ENCODE results near the gene MAP3K6. TPM values are rescaled to one million over a fixed set of nuclear protein-coding genes. Genes with fewer than 3 reads are reported as not detected.

Gene MAP3K6
- total and polyA plus RNA-seq, 2 of the 13 experiments (the other 11 are each of a cell fraction or from before 2014, with no cell fraction given): 2.7 to 3.2 TPM

DNA sequence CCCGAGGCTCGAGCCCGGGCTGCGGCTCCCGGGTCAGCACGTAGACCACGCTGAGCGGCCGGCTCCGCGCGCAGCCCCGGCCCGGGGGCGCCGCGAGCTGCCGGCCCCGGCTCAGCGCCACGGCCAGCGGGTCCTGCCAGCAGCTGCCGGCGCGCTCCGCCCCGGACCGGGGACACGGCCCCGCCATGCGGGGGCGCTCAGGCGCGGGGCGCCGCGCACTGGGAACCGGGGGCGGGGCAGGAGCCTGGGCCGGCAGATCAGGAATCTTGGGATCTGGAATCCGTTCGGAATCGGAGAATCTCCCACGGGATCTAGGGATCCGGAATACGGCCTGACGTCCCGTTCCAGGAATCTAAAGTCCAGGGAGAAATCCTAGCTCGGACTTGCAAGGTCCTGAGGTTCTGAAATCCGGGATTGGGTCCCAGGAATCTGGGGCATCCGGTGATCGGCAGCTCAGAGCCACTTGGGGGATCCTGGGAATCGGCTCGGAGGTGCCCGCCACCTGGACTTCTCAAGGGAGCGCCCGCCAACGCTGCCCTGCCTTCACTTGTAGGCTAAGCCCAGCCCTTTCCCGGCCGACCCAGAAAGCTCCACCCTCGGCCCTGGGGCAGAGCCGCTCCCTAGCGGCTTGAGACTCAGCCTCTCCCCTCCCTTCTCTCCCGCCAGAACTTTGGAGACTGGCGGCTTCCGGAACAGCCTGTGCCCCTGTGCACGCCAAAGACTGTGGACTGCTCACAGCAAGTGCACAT lies at the start of gene MAP3K6 (continued):
- TF ChIP-seq ETV6 (CRISPR knock-in tag; conservative IDR thresholded peaks at IDR 0.05) (no peak), LBX2 (CRISPR knock-in tag; IDR thresholded peaks at IDR 0.05; ENCODE audit: borderline replicate concordance) (no peak), GABPA (IDR thresholded peaks at IDR 0.05; ENCODE audit: low read depth, low read length) (no peak; the same call in 1 of the 2 replicates), GABPA (CRISPR knock-in tag; IDR thresholded peaks at IDR 0.05; ENCODE audit: low read depth) (peak; percentile 42; the same call in 1 of the 2 replicates), ZNF180 (CRISPR knock-in tag; IDR thresholded peaks at IDR 0.05; ENCODE audit: borderline replicate concordance, low read depth) (no peak), TFE3 (CRISPR knock-in tag; IDR thresholded peaks at IDR 0.05) (0 out of 2 replicates have a peak, but pooled peaks have one; percentile 20), RBAK (CRISPR knock-in tag; IDR thresholded peaks at IDR 0.05) (no peak), AKAP8 (CRISPR knock-in tag; IDR thresholded peaks at IDR 0.05) (peak; percentile 33; the same call in 1 of the 2 replicates), ZNF564 (CRISPR knock-in tag; IDR thresholded peaks at IDR 0.05) (no peak), GATA4 (IDR thresholded peaks at IDR 0.05; ENCODE audit: borderline replicate concordance, low read depth) (no peak), ZNF567 (CRISPR knock-in tag; IDR thresholded peaks at IDR 0.05; ENCODE audit: borderline replicate concordance) (no peak), SAP130 (CRISPR knock-in tag; IDR thresholded peaks at IDR 0.05; ENCODE audit: low read depth) (peak; percentile 54; the same call in 1 of the 2 replicates), GATAD2A (CRISPR knock-in tag; IDR thresholded peaks at IDR 0.05) (no peak), NAIF1 (CRISPR knock-in tag; IDR thresholded peaks at IDR 0.05; ENCODE audit: borderline replicate concordance) (0 out of 2 replicates have a peak, but pooled peaks have one; percentile 31), TBP (CRISPR knock-in tag; IDR thresholded peaks at IDR 0.05) (no peak), MYC (CRISPR knock-in tag; IDR thresholded peaks at IDR 0.05; ENCODE audit: borderline replicate concordance) (0 out of 2 replicates have a peak, but pooled peaks have one; percentile 31), ZNF619 (CRISPR knock-in tag; IDR thresholded peaks at IDR 0.05) (no peak), ETV5 (CRISPR knock-in tag; IDR thresholded peaks at IDR 0.05; ENCODE audit: borderline replicate concordance) (peak; percentile 51; the same call in 1 of the 2 replicates), ZNF350 (CRISPR knock-in tag; IDR thresholded peaks at IDR 0.05; ENCODE audit: borderline replicate concordance, low read depth) (peak; percentile 30; the same call in 1 of the 2 replicates), KDM1A (CRISPR knock-in tag; IDR thresholded peaks at IDR 0.05) (no peak), ZBTB42 (CRISPR knock-in tag; IDR thresholded peaks at IDR 0.05) (peak; percentile 55; the same call in 1 of the 2 replicates), MTF1 (CRISPR knock-in tag; IDR thresholded peaks at IDR 0.05) (no peak), BORCS8-MEF2B (CRISPR knock-in tag; IDR thresholded peaks at IDR 0.05) (no peak)
- TF ChIP-seq, protein P1, sequence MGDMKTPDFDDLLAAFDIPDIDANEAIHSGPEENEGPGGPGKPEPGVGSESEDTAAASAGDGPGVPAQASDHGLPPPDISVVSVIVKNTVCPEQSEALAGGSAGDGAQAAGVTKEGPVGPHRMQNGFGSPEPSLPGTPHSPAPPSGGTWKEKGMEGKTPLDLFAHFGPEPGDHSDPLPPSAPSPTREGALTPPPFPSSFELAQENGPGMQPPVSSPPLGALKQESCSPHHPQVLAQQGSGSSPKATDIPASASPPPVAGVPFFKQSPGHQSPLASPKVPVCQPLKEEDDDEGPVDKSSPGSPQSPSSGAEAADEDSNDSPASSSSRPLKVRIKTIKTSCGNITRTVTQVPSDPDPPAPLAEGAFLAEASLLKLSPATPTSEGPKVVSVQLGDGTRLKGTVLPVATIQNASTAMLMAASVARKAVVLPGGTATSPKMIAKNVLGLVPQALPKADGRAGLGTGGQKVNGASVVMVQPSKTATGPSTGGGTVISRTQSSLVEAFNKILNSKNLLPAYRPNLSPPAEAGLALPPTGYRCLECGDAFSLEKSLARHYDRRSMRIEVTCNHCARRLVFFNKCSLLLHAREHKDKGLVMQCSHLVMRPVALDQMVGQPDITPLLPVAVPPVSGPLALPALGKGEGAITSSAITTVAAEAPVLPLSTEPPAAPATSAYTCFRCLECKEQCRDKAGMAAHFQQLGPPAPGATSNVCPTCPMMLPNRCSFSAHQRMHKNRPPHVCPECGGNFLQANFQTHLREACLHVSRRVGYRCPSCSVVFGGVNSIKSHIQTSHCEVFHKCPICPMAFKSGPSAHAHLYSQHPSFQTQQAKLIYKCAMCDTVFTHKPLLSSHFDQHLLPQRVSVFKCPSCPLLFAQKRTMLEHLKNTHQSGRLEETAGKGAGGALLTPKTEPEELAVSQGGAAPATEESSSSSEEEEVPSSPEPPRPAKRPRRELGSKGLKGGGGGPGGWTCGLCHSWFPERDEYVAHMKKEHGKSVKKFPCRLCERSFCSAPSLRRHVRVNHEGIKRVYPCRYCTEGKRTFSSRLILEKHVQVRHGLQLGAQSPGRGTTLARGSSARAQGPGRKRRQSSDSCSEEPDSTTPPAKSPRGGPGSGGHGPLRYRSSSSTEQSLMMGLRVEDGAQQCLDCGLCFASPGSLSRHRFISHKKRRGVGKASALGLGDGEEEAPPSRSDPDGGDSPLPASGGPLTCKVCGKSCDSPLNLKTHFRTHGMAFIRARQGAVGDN (CRISPR knock-in tag; IDR thresholded peaks at IDR 0.05): peak; percentile 67
- TF ChIP-seq, protein P2, sequence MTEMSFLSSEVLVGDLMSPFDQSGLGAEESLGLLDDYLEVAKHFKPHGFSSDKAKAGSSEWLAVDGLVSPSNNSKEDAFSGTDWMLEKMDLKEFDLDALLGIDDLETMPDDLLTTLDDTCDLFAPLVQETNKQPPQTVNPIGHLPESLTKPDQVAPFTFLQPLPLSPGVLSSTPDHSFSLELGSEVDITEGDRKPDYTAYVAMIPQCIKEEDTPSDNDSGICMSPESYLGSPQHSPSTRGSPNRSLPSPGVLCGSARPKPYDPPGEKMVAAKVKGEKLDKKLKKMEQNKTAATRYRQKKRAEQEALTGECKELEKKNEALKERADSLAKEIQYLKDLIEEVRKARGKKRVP (CRISPR knock-in tag; IDR thresholded peaks at IDR 0.05): no peak
